GM21447 (cell line): ENCODE data around the gene ESAM.

Experiments
- ATAC-seq: cut with Tn5 transposase; IDR thresholded peaks from one replicate; pipeline ENCODE4 v1.9.1; 2021; ENCODE audit not compliant: unreplicated experiment

The ESAM gene

DNA sequence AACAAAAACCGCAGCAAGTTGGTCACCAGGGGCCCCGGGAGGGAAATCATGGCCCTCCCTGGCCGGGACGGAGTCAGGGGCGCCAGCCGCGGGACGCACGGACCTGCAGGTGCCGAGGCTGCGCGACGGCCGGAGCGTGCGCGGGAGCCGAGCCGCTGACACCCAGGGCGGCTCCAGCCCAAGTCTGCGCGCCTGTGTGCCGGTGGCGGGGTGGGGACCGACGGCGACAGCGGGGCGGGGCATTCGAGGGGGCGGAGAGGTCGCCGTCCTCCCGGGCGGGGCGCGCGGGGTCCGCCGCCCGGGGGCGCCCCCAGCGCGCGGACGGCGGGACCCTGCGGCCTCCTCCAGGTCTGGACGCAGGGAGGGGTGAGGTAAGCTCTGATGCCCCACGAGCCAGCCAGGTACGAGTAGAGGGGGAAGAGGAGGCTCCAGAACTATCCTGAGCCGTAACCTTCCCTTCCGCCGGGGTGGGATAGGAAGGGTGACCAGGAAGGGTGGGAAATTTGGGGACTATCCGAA lies at the start of gene ESAM:
Gene ESAM, minus strand, starts transcription at position 186 of the 519 bp plus-strand sequence. Its CDS starts 136 bp downstream, at position 50.
- ATAC-seq = peak; percentile 49

DNA sequence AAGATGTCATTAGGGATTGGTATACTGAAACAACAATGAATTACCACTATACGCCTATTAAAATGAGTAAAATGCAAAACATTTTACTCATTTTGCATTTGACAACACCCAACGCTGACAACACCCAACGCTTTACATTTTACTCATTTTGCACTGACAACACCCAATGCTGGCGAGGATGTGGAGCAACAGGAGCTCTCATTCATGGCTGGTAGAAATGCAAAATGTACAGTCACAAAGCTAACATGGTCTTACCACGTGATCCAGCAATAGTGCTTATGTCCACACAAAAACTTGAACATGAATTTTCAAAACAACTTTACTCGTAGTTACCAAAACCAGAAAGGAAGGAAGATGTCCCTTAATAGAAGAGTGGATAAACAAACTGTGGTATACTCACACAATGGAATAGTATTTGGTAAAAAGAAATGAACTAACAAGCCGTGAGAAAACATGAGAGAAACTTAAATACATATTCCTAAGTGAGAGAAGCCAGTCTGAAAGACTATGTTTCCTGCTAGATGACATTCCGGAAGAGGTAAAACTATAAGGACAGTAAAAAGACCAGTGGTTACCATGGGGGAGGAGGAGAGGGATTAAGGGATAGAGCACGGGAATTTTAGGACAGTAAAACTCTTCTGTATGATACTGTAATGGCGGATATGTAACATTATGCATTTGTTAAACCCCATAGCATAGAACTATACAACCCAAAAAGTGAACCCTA lies 49.5 kb upstream of the ESAM start:
- ATAC-seq = no peak

- no peak for ATAC-seq
Measured at GRCh38 chr11:124807660-124808270, 45.7 kb upstream of the ESAM start.

DNA sequence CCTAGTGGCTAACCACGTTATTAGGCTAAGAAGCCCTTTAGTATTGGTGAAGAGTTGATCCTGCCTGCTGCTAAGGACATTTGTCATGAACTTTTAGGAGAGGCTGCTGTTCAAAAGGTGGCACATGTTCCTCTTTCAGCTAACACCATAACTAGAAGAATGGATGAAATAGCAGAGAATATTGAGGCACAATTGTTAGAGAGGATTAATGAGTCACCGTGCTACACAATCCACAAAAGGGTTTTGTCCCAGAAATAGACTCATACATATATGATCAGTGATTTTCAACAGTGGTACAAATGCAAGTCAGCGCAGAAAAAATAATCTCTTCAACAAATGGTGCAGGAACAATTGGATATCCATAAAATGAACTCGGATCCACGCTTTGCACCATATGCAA lies 45.1 kb upstream of the ESAM start:
- ATAC-seq = no peak

DNA sequence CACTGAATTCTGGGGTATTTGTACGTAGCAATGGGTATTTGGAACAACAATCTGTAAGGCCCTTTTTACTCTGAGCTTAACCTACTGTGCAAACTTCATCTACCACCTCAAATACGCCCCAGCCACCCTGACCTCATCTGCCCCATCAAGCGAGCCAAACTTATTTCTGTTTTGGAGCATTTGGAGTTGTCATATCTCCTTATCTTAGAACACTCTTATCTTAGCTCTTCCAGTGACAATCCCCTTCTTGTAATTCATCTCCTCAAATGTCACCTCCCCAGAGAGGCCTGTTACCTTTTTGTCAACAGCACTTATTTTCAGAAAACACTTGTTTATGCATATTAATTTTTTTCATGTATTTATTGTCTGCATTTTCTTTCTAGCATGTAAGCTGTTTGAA lies 42.8 kb upstream of the ESAM start:
- no peak for ATAC-seq

- no peak for ATAC-seq
Measured at GRCh38 chr11:124801636-124802312, 39.7 kb upstream of the ESAM start.

DNA sequence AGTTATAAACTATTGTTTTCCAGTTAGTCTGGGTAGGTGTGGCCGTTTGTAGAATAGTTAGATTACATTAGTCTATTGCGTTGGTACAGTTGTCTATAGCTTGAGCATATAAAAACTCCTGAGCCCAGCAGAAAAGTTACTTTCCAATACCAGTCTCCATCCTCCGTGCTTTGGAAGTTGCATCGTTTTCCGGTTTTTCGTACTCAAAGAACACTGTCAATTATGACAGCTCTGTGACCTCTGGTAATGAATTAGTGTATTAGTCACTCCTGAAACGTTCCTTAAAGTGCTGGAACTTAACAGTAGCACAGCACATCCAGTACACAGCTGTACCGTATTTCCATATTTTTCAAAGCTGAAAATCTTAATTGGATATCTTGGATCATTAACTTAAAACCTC lies 38.9 kb upstream of the ESAM start:
- ATAC-seq = no peak

DNA sequence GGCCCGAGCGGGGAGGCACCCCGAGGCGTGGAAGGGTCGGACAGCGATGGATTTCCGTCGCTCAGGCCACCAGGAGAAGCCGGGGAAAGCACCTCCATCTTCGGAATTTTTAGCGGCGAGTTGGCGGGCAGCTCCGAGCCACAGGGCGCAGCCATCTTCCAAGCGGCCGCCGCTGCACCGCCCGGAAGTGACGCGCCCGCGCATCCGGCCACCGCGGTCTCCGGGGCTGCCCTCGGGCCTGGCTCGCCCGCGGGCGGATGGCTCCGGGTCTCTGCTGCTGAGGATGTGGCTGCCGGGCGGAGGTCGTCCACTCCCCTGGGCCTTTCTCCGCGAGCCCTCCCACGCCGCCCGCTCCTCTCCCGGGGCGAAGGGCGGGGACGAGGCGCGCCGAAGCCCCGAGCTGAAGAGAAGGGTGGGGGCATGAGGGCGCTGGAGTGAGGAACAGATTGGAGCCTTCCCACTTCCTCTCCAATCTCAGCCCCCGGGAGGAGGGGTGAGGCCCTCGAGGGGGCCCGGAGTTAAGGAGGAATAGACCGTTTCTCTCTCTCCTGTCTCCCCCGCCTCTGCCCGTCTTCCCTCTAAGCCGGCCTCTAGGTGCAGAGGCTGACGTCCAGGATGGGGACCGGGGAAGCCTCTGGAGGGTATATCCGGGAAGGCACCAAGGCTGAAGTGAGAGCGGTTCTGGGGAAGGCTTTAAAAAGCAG lies 38.3 kb upstream of the ESAM start, which contains the start of gene MSANTD2:
Gene MSANTD2, minus strand, starts transcription at position 181 of the 704 bp plus-strand sequence. Its CDS starts 26 bp downstream, at position 155.
- ATAC-seq = peak; percentile 84

- peak; percentile 38 for ATAC-seq
Measured at GRCh38 chr11:124799348-124800225, 37.5 kb upstream of the ESAM start.

GRCh38 chr11:124798991-124799347 lies 36.9 kb upstream of the ESAM start:
- ATAC-seq = peak; percentile 29

GRCh38 chr11:124796312-124796711 lies 34.2 kb upstream of the ESAM start:
- ATAC-seq = no peak

DNA sequence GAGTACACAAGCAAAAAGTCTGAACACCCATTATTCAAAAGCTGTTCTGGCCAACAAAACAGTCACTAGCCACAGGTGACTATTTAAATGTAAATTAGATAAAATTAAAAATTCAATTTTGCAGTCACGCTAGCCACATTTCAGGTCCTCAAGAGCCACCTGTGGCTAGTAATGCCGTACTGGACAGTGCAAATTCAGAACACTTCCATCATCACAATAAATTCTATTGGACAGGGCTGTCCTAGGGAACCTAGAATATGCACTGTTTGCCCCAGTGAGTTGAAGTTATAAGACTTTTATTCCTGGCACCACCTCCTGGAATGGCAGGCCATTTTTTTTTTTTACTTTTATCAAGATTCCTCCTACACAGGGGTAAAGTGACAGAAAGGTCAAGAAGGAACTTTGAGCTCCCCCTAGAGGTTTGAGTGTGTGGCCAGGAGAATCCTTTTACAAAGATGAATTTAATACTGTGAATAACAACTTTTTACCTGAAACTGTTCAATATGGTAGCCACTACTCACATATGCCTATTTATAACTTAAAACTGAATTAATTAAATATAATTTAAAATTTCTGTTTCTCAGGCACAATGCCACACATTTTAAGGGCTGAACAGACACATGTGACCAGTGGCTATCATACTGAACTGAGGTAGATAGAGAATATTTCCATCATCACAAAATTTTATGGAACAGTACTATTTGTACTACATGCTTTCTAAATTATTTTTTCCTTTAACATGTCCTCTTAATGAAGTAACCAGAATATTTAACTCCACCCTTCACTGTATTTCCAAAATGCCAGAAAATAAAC lies 31.6 kb upstream of the ESAM start:
- ATAC-seq = peak; percentile 63

GRCh38 chr11:124791626-124792341 lies 29.7 kb upstream of the ESAM start:
- peak; percentile 66 for ATAC-seq

GRCh38 chr11:124788521-124788920 lies 26.4 kb upstream of the ESAM start:
- ATAC-seq = no peak

GRCh38 chr11:124784051-124784450 lies 22.0 kb upstream of the ESAM start:
- ATAC-seq = no peak

DNA sequence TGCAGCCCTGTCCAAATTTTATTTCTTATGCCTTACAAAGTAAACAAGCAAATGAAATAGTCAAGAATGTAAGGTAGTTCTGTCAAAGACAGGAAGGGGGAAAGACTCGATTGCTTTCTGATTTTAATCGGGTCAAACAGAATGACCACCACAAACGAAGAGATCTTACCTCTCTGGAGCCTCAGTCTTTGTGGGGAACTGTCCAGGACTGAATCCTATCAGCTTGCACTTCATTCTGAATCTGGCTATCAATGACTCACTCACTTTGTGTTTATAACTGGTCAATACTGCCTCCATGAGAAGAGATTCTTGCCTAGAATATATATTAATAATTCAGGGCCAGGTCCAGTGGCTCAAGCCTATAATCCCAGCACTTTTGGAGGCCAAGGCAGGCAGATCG lies 20.9 kb upstream of the ESAM start:
- ATAC-seq = no peak

DNA sequence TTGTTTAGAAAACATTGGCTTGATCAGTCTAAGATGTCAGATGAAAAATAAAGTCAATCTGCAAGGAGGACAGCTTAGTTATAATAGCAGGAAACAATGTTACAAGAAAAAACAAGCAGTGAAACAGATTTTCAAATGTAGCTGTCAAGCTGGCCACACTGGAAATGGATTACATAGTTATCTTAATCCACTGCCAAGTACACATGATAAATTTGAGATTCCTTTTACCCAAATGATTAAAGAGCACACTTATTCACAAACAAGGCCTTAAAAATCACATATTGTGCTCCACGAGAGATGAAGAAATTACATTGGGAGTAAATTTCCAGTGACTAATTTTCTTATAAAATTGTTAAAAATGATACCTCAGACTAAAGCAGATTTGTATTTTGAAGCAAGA lies 17.5 kb upstream of the ESAM start:
- no peak for ATAC-seq

- ATAC-seq = no peak
Measured at GRCh38 chr11:124778281-124778680, 16.2 kb upstream of the ESAM start.
